Stimulated activated CD4-positive, alpha-beta T cell treated with anti-CD3 and anti-CD28 coated beads, Interleukin-2, amount 100 ng/mL, for 4 hours (primary cell): ENCODE results near the gene SPTBN1.

Experiments used
- DNase-seq: peaks from one replicate; pipeline ENCODE4 v3.0.0-alpha.2; 2020; ENCODE audit warnings: low read depth

The SPTBN1 gene

DNA sequence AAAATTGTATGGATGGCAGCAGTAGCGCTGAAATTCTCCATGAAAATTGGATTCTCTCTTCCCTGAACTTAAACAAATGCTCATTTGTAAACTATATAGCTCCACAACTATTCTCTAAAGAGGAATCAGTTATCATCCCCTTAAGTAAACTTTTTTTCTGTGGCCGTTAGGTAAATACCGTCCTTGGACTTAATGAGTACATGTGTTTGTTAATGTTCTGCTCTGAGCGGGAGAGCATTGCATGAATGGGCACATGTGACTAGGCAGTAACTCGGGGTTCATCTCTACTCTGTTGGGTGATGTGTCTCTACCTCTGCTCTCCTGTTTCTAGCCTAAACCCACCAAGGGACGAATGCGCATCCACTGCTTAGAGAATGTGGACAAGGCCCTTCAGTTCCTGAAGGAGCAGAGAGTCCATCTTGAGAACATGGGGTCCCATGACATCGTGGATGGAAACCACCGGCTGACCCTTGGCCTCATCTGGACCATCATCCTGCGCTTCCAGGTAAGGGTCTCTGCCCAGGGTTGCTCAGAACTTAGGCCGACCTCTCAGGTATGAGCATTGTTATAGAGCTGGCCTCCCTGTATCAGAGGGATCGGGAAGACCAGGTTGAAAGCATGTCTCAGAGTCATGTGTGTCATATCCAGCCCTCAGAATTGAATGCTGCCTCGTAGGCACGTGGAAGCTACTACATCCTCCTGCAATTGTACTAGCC, 155.9 kb downstream of the SPTBN1 start:
- no peak for DNase-seq

GRCh38 chr2:54613386-54613785, 157.3 kb downstream of the SPTBN1 start:
- DNase-seq, result no peak

GRCh38 chr2:54613794-54614257, 157.7 kb downstream of the SPTBN1 start:
- no peak for DNase-seq

- DNase-seq, result no peak
Measured at GRCh38 chr2:54614819-54615218, 158.7 kb downstream of the SPTBN1 start.

GRCh38 chr2:54615832-54616534, 159.9 kb downstream of the SPTBN1 start:
- no peak for DNase-seq

DNA sequence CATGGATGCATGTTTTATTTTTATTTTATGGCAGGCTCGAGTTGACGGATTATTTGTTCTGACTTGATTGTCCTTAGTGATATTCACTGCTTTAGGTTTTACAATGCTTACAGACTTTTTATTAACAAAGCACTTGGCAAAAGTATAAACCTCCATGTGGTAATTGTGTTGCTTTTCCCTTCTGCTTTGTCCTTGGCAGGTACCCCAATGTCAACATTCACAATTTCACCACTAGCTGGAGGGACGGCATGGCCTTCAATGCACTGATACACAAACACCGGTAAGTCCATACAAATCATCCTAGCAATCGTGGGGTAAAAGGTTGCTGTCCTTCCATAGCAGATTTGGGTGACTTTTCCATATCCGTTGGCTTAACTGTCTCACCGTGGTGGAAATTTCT, 161.3 kb downstream of the SPTBN1 start:
- DNase-seq, result no peak

GRCh38 chr2:54618646-54619565, 162.8 kb downstream of the SPTBN1 start:
- DNase-seq, result no peak

DNA sequence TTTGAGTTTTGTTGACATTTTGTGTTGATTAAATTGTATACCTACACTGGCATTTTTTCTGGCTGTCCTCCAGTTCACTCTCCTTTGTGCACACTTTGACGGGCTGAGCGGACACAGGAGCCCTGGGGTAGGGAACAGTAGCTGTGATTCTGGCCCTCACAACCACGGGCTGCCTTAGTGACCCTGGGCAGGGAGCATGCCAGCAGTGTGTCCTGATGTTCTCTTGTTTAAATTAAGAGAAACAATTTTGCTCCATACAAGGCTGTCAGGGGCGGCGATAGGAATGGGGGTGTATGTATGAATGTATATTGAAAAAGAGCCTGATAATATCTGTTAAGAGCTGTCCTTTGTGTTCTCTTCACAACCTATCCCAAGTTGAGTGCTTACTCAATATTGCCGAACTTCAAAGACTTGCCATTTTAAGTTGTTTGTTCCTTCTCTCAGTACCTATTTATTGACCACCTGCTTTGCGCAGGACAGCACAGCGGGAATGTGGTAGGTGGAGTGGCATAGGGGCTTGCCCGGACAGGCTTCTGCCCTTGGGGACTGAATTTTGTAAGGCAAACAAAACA, 163.6 kb downstream of the SPTBN1 start:
- DNase-seq, result no peak

- DNase-seq, result no peak
Measured at GRCh38 chr2:54620948-54621347, 164.8 kb downstream of the SPTBN1 start.

DNA sequence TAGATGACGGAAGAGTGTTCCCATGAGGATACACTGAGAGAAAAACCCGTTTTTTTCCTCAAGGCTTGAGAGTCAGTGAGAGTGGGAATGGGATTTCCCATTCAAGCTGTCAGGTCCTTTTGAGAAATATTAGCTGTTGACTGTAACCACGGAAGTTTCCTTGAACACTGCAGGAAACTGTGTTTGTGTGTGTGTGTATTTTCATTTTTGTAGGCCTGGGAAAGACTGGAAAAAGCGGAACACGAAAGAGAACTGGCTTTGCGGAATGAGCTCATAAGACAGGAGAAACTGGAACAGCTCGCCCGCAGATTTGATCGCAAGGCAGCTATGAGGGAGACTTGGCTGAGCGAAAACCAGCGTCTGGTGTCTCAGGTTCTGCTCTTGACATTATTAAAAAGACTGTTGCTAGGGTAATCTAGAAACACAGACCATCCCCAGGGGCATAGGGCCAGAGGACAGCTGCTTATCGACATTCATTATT, 168.5 kb downstream of the SPTBN1 start:
- no peak for DNase-seq

DNA sequence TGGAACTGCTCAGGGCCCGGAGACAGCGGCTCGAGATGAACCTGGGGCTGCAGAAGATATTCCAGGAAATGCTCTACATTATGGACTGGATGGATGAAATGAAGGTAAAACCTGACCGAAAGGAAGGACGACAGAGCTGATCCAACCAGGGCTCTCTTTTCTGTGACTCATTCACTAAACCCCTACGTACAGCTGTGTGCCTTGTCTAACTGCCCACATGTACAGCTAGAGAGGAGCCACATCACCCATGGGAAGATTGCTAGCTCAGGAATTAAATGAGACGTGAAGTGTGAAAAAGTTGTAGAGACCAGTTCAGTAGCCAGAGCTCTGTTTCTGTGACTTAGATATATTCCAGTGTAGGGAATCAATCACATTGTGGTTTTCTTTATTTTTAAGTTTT, 170.0 kb downstream of the SPTBN1 start:
- no peak for DNase-seq

- no peak for DNase-seq
Measured at GRCh38 chr2:54626884-54627283, 170.8 kb downstream of the SPTBN1 start.

GRCh38 chr2:54627973-54628372, 171.8 kb downstream of the SPTBN1 start:
- DNase-seq, result no peak

- no peak for DNase-seq
Measured at GRCh38 chr2:54628418-54628817, 172.3 kb downstream of the SPTBN1 start.

GRCh38 chr2:54628957-54629356, 172.8 kb downstream of the SPTBN1 start:
- no peak for DNase-seq

DNA sequence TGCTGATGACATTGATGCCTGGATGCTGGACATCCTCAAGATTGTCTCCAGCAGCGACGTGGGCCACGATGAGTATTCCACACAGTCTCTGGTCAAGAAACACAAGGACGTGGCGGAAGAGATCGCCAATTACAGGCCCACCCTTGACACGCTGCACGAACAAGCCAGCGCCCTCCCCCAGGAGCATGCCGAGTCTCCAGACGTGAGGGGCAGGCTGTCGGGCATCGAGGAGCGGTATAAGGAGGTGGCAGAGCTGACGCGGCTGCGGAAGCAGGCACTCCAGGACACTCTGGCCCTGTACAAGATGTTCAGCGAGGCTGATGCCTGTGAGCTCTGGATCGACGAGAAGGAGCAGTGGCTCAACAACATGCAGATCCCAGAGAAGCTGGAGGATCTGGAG, 173.3 kb downstream of the SPTBN1 start:
- DNase-seq, result no peak

DNA sequence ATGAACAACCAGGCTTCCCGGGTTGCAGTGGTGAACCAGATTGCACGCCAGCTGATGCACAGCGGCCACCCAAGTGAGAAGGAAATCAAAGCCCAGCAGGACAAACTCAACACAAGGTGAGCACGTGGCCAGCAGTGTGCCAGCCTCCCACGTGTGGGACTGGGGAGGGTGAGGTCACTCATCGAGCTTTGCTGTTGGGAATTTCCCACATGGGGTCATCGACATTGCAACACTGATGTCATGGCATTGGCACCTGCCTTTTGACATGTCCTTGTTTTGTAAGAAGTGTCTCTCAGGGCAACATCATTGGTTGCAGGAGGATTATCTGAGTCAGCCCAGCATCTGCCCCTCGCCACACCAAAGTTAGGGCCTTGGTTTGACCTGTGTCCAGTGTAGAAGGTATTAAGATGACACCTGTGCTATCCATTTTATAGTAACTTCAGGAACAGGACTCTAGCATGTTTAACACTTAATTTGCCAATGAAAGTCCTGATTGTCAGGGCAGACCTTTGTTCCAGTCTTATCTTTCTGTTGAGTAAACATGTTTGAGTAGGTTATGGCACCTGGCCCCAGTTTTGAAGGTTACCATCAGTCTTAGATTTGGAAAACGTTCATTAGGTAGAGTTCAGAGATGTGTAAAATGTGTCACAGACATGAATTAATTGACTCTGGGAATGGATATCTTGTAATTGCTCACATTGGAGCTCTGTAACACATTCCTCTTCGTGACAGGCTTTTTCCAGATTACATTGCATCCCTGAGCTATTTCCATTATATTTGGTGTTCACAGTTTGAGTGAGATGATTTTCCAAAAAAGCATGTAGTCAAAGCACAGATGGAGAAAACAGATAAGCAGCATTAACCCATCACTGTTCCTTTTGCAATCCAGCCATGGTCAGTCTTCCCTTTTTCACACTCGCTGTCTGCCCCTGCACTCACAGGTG, 174.1 kb downstream of the SPTBN1 start:
- DNase-seq, result no peak

DNA sequence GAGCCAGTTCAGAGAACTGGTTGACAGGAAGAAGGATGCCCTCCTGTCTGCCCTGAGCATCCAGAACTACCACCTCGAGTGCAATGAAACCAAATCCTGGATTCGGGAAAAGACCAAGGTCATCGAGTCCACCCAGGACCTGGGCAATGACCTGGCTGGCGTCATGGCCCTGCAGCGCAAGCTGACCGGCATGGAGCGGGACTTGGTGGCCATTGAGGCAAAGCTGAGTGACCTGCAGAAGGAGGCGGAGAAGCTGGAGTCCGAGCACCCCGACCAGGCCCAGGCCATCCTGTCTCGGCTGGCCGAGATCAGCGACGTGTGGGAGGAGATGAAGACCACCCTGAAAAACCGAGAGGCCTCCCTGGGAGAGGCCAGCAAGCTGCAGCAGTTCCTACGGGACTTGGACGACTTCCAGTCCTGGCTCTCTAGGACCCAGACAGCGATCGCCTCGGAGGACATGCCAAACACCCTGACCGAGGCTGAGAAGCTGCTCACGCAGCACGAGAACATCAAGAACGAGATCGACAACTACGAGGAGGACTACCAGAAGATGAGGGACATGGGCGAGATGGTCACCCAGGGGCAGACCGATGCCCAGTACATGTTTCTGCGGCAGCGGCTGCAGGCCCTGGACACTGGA, 174.9 kb downstream of the SPTBN1 start:
- DNase-seq, result no peak

- DNase-seq, result no peak
Measured at GRCh38 chr2:54631755-54632154, 175.6 kb downstream of the SPTBN1 start.
